Activated naive CD4-positive, alpha-beta T cell treated with anti-CD3 and anti-CD28 coated beads, Interleukin-2, amount 50 U/mL, for 72 hours (primary cell): Measurements from ENCODE around the gene SNUPN. TPM values are rescaled to one million over a fixed set of nuclear protein-coding genes. Genes with fewer than 3 reads are reported as not detected.

Experiments used
- ATAC-seq, 2 donors: fragments of 150-1000 bp; cut with Tn5 transposase; 2 replicates each; pipeline ENCODE4 v1.10.0; 2021; ENCODE audit warnings: mild to moderate bottlenecking in 2 of 2, moderate library complexity in 2 of 2
- DNase-seq, 2 donors: peaks; one replicate each; pipeline ENCODE4 v3.0.0; 2021 to 2022; ENCODE audit warnings: low spot score in 2 of 2
- H3K27ac Mint-ChIP-seq, 2 donors: one replicate each; pipeline ENCODE4 v1.8.0; 2022; ENCODE audit warnings: mild to moderate bottlenecking in 2 of 2, mixed read lengths in 2 of 2
- H3K36me3 Mint-ChIP-seq, 2 donors: one replicate each; pipeline ENCODE4 v1.8.0; 2022; ENCODE audit warnings: mixed read lengths in 2 of 2
- H3K9me3 Mint-ChIP-seq, 2 donors: one replicate each; pipeline ENCODE4 v1.8.0; 2022; ENCODE audit warnings: mixed read lengths in 2 of 2
- total RNA-seq, 2 donors: library from RNA; stranded (reverse); gene quantifications; one replicate each; pipeline ENCODE4 v1.2.3, GENCODE V29; 2022

SNUPN gene
- 10 to 100 TPM; 36.1 to 37.3 TPM for total RNA-seq

DNA sequence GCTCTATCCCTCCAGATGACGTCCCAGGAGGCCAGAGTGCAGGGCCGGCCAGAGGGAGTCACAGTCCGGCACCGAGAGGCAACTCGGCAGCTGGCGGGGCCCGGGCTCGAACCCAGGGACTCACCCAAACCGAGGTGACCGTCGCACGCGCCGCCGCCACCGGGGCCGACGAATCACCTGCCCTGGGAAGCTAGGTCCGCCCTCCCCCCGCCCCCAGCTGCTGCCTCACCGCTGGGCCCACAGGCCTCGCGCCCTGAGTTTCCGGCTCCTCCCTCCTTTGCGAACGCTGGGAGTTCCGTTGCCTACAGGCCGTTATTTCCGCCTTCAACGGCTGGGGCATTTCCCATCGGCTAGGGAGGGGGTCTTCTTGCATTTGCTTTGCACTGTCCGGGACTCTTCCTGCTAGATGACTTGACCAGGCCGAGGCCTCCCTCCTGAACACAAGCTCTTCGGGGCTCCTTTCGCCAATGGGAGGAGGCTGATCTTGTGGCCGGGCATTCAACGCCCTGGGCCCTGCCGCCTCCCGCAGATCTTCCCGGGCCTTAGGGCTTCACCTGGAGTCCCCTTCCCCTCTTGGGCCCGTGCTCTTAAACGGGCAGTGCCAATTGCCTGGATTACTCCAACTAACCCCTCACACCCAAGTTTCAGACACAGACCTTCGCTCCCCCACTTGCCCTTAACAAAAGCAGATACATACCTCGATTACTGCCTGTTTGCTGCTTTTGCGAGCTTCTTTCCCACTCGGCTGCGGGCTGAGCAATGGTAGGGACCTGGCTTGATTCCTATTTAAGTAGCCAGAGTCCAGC is at the start of gene SNUPN:
Gene SNUPN (minus strand): TSS at position 184 of the 806 bp plus-strand sequence. CDS start 4,674 bp downstream, outside the sequence.
- ATAC-seq, result peak; percentile 80 to 89
- Mint-ChIP-seq H3K9me3 (no peaks in the 10 kb centered on the region), H3K36me3 (peaks cover 6 to 8% of the 10 kb centered on the region in 2 donors), H3K27ac (peak within 1 kb of the TSS; percentile 86 to 95)
- peak; percentile 87 to 92 for DNase-seq

DNA sequence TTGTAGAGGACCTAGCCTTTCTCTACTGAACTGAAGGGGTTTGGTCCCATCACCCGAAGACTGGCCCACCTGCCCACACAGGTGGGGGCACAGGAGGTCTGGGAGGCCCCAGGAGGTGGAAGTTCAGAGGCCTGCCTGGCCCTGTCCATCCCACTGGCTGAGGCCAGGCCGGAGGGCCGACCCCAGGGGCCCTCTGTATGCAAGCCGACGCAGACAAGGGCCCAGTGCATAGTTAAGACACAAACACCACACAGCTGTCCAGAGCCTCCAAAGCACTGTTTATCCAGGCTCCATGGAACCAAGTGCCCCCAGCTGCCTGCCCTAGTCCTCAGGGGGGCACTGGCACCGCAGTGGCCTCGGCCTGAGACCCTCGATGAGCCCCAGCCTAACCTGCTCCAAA is 48.8 kb upstream of the SNUPN start:
- Mint-ChIP-seq H3K27ac (peak overlapping the region in 1 of 2 donors; percentile 55), H3K36me3 (no peaks in the 10 kb centered on the region), H3K9me3 (no peaks in the 10 kb centered on the region)
- DNase-seq, result no peak
- no peak for ATAC-seq

DNA sequence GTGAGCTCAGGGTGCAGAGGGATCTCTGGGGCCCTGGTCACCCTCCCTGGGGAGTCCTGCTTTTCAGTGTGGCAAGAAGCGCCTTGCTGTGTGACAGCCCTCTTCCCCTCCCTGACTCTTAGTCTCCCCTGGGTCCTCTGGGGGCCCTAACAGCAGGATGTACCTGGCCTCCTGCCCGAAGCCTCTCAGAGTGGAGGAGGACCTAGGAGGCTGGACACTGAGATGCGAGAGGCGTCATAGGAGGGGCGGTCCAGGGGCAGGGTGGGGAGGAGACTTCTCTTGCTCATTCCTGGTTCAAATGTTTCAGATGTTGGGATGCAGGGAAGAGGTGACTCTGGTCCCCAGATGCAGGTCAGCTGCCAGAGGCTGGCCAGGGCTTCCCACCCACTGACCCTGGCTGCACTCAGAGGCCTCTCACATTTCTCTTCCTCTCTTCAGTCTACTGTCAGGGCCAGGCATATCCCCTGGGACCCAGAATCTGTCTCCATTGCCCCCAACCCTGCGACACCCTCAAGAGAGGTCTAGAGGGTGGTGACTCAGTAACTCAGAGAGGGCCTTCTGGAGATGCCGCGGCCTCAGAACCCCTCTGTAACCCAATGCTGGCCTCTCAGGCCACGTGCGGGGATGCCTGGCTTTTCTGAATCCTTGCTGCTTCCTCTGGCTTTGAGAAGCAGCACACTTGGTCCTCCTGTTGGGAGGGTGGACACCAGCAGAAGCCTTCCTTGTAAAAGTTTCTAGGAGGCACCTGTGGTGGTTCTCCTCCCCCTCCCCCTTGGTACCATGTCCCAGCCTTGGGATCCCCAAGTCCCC is 48.1 kb upstream of the SNUPN start:
- no peaks in the 10 kb centered on the region for H3K9me3 Mint-ChIP-seq
- ATAC-seq (no peak), DNase-seq (no peak)
- H3K27ac Mint-ChIP-seq, result no peak overlapping the region
- no peaks in the 10 kb centered on the region for H3K36me3 Mint-ChIP-seq

DNA sequence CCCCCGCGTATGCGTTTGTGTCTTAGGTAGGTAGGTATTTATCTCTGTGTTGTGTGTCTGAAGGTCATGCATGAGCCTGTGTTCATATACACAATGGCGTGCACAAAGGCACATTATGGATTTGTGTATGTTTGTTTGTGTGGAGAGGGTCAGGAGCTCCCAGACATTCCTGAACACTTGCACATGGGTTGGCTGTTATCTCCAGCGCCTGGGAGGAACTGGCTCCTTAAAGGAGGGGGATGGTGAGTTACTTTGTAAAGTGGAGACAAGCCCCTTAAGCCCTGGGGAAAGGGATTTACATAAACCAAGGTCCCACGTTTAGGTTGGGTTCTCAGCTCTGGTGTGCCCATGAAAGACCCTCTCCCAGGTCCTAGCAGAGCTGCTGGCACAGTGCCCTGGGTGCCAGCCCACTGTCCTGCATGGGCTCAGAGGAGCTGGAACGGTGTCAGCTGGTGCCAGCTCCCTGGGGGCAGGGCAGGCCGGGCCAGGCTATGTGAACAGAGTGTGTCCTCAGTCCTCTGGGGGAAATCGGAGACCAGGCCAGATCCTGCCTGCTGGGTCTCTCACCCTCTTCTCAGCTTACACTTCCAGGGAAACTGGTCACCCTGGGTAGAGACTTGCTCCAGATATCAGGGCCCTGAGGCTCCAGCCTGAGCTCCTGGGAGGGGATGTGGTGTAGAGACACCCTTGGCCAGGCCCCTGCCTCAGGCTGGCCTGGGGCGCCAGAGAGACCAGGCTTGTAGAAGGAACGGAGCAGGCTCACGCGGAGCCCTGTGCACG is 47.3 kb upstream of the SNUPN start:
- no peak for ATAC-seq
- H3K36me3 Mint-ChIP-seq, result no peaks in the 10 kb centered on the region
- DNase-seq, result no peak
- no peak overlapping the region for H3K27ac Mint-ChIP-seq
- H3K9me3 Mint-ChIP-seq, result no peaks in the 10 kb centered on the region

DNA sequence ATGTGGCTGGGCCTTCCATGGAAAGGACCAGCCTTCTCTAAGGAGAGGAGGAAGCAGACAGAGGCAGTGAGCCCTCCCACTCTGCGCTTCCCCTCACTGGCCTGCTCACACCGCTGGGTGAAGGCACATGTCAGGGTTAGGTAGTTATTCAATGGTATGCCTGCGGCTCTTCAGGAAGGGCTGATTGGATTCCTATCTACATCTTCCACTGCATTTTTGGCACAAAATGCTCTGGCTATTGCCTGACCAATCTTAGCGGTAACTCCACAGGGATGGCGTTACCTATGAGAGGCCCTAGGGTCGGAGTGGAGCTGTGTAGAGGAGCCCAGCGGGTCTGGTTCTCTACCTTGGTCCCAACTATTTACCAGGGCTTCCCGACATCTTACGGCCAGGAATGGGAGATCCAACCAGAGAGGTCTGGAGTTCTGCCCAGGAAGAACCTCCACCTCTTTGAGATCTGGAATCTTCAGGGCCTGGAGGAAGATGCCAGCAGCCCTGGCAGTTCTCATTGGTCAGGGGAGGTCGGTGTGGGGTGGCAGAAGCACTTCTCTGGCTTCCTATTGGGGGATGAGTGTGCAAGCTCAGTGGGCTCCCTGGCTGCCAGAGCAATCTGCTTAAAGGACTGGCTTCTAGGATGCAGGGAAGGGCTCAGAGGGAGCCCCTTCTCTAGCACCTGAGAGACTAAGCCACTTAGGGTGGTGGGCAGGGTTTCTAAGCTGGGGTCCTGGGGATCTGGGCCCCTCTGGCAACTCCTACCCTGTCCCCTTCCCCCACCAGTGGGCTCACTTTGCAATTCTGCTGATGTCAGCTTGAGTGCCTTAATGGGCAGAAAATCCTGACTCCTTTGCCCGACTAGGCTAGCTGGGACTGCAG is 46.4 kb upstream of the SNUPN start:
- Mint-ChIP-seq H3K9me3 (no peaks in the 10 kb centered on the region), H3K27ac (no peak overlapping the region), H3K36me3 (no peaks in the 10 kb centered on the region)
- DNase-seq (no peak), ATAC-seq (no peak)

DNA sequence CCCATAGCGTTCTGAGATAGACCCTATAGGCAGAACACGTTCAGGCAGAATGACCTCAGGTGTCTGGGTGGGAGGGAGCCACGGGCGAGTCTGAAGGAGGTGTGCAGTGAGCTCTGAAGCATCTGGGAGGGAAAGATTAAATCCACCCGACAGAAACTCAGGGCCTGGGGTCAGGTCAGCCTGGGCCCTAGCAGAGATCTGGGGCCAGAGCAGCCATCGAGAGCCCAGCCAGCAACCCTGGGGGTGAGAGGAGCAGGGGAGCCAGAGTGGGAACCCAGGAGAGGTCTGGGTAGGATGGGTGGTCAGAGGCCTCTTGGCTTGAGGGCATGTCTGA is 44.3 kb upstream of the SNUPN start:
- ATAC-seq (no peak), DNase-seq (no peak)
- H3K27ac Mint-ChIP-seq, result peak overlapping the region in 1 of 2 donors; percentile 80

DNA sequence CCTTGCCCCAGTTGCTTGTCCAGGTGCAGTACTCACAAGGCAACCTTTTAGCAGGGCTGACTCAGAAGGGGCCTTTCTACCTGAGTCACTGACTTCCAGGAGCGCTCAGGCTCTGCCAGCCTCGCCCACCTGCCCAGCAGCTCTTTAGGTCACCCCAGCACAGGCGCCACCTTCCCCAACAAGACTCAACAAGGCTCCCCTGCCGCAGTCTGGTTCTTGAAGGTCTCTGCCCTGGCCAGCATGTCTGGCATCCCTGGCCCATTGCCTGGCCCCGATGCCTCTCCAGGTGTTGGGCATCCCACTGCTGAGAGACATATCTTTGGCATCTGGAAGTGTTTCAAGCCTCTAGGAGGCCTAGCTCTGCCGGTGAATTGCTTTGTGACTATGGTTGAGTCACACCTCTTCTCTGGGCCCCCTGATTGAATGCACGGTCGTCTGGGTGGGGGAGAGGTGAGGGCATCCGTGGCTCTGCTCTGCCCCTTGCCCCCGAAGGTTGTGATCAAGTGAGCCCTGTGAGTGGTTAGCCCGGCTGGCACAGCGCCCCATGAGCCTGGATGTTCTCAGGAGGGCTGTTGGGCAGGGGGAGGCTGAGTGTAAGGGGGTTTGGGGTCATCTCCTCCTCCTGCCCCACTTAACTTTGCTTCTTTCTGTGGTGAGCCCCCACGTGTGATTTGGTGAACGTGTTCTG is 43.8 kb upstream of the SNUPN start:
- ATAC-seq (peak; percentile 31 to 81), DNase-seq (no peak)

More for the DNA sequence above, 44.3 kb upstream of the SNUPN start:
- no peaks in the 10 kb centered on the region for H3K36me3 Mint-ChIP-seq
- no peaks in the 10 kb centered on the region for H3K9me3 Mint-ChIP-seq

DNA sequence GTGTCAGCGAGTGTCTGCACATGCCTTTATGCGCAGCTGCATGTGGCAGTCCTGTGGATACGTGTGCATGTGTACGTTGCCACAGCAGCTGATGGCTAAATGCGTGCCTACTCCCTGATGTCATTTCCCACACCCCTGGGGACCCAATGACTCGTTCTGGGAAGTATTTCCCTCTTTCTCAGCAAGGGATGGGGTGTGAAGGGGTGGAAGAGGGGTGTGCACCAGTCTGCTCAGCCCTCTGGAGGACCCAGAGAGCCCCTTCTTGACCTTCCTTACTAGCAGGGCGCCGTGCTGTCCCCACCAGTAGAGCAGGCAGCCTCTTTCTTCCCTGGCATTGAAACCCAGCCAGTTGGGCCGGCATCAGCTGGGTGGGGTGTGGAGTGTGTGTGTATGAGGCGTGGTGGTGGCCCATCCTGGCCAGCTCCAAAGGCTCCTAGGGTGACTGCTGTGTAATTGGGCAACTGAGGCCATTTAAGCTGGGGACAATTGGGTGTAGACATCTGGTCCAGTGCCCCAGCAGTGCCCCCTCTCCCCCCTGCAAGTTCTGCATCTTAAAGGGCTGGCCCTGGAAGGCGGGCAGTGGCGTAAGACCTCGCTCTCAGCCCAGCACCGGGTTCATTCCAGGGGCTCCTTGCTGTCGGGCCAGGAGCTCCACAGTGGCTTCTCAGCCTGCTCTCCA is 41.4 kb upstream of the SNUPN start:
- DNase-seq (no peak), ATAC-seq (no peak)
- Mint-ChIP-seq H3K27ac (peak overlapping the region in 1 of 2 donors; percentile 52), H3K9me3 (no peaks in the 10 kb centered on the region), H3K36me3 (no peaks in the 10 kb centered on the region)

More for the DNA sequence above, 43.8 kb upstream of the SNUPN start:
- Mint-ChIP-seq H3K36me3 (no peaks in the 10 kb centered on the region), H3K27ac (peak overlapping the region; percentile 68 to 80), H3K9me3 (no peaks in the 10 kb centered on the region)

DNA sequence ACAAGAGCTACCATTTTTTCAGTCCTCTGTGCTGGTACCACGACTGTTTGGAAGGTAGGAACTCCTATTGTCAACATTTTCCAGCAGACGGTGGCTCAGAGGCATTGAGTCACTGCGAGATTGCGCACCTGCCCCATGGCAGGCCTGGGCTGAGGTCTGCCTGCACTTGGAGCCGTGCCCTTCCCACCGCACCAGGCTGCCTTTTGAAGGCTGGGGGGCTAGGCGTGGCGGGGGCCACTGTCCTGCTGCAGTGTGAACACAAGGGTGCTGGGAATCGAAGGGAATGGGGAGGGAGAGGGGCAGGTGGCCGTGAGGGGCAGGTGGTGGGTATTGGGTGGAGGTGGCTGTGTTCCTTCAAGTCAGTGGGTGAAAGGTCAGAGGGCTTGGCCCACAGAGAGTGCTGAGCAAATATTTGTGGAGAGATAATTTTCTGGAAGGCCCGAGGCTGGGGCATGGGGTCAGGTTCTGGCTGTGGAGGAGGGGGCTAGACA is 38.5 kb upstream of the SNUPN start:
- no peaks in the 10 kb centered on the region for H3K9me3 Mint-ChIP-seq
- peak overlapping the region in 1 of 2 donors; percentile 44 for H3K27ac Mint-ChIP-seq
- ATAC-seq, result no peak
- H3K36me3 Mint-ChIP-seq, result no peaks in the 10 kb centered on the region
- DNase-seq, result no peak

DNA sequence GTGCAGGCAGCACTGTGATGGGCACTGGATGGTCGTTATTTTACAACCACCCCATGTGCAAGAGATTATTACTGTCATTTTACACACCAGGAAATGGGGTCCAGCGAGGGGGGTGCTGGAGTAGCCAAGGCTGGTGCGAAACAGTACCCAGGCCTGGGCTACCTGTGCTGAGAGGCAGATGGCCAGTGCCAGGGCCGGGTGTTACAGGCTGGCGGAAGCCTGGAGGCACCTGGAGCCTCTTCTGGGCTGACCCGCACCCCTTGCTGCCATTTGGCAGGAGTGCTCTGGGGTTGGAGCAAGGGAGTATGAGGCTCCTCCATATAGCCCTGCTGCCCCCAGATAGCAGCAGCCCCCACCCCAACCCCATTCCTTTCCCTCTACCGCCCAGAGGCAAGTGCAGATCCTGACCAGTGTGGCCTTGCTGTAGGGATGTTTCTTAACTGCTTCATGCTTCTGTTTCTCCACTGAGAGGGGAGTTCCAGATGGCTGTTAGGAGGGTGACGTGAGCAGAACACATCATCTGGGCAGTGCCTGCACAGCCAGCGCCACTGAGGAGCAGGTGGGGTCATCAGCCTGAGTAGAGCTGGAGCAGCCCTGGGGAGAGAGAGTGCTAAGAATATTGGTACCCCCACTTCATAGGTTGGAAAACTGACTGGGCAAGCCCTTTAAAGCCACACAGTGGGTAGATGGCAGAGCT is 37.4 kb upstream of the SNUPN start:
- DNase-seq (no peak), ATAC-seq (no peak)
- Mint-ChIP-seq H3K36me3 (no peaks in the 10 kb centered on the region), H3K9me3 (no peaks in the 10 kb centered on the region), H3K27ac (no peak overlapping the region)

DNA sequence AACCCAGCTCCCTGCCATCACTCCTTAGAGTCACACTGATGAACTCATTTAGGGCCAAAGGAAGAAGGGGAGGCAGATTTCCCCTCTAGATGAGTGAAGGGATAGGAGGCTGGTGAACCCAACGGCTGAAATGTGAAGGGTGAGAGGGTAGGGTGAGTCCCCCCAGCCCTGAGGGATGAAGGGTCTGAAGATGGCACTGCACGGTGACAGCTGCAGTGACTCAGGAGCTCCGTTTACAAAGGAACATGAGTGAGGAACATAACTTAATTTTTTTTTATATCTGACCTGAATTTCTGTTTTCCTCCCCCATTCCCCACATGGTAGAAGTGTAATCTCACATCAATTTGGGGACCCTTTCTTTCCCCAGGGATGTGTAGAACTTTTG is 36.2 kb upstream of the SNUPN start:
- Mint-ChIP-seq H3K9me3 (no peaks in the 10 kb centered on the region), H3K36me3 (no peaks in the 10 kb centered on the region), H3K27ac (no peak overlapping the region)
- ATAC-seq (no peak), DNase-seq (no peak)

DNA sequence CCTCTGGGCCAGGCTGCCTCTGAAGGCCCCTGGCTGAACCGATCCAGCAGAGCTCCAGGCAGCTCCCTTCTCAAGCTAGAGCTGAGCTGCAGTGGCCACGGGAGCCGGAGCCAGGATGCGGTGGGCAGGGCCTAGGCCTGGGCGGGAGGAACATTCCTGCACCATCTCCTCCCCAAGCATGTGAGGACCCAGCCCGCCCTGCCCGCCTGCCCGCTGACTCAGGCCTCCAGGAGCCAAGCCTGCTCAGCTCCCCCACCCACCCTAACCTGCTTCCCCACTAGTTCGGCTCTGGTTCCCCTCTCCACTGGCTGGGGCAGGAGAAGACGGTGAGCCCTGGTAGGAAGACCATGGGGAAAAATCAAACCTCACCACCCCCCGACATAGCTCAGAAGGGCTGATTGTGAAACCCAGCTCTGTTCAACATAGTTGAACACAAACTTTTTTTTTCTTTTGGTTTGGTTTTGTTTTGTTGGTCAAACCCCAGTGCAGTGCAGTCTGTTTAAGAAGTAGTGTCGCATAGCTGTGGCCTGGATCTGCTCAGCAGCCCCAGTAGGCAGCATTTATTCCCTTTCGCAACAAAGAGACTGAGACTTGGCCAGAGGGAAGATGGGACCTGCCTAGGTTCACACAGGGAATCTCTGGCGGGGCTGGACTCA is 35.7 kb upstream of the SNUPN start:
- Mint-ChIP-seq H3K27ac (no peak overlapping the region), H3K36me3 (no peaks in the 10 kb centered on the region), H3K9me3 (no peaks in the 10 kb centered on the region)
- ATAC-seq (no peak), DNase-seq (no peak)

DNA sequence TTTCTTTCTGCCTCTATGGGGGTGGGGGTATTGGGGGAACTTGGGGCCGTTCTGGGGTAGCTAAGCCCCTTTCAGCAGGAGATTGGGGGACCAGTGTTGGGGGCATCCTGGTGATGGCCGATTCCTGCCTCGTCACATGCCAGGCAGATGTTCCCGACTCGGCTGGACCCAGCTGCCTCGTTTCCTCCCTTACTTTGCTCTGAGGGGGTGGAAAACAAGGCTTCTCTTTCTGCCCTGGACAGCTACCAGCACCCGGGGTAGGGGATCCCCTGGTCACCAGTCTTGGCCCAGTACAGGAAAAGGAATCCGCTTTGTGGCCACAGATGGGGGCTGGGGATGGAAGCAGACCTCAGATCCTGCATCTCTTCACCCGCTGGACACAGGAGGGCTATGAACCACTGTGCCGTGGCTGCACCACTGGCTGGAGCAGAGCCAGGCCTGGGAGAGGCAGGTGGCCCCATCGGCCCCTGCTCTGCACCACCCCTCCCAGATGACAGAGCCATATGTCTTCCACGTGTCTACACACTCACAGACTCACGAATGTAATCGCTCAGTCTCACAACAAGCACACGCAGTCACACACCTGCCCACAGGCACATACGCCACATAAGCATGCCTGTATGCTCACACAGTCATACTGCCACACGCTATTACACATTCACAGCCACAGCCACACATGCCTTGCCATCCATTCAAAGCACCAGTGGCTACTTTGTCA is 34.6 kb upstream of the SNUPN start:
- H3K27ac Mint-ChIP-seq, result no peak overlapping the region
- ATAC-seq (peak; percentile 22 to 39), DNase-seq (no peak)
- H3K36me3 Mint-ChIP-seq, result no peaks in the 10 kb centered on the region
- no peaks in the 10 kb centered on the region for H3K9me3 Mint-ChIP-seq
